NB4 (cell line): Measurements from ENCODE around the gene ARHGEF17.

Experiments
- CTCF ChIP-seq: IDR thresholded peaks from one replicate; pipeline ENCODE4 v1.5.1; 2012; ENCODE audit warnings: low read depth, low read length
- MYC ChIP-seq: IDR thresholded peaks from 2 replicates; pipeline ENCODE4 v1.6.1; 2011; ENCODE audit warnings: low read depth, low read length
- POLR2A ChIP-seq: IDR thresholded peaks from 2 replicates; pipeline ENCODE4 v1.6.1; 2011; ENCODE audit warnings: mild to moderate bottlenecking; ENCODE audit not compliant: insufficient read length; ENCODE audit errors: extremely low read depth
- TF ChIP-seq, protein P1 (sequence below): IDR thresholded peaks from 2 replicates; pipeline ENCODE4 v1.6.1; 2011; ENCODE audit warnings: low read depth, low read length

DNA sequence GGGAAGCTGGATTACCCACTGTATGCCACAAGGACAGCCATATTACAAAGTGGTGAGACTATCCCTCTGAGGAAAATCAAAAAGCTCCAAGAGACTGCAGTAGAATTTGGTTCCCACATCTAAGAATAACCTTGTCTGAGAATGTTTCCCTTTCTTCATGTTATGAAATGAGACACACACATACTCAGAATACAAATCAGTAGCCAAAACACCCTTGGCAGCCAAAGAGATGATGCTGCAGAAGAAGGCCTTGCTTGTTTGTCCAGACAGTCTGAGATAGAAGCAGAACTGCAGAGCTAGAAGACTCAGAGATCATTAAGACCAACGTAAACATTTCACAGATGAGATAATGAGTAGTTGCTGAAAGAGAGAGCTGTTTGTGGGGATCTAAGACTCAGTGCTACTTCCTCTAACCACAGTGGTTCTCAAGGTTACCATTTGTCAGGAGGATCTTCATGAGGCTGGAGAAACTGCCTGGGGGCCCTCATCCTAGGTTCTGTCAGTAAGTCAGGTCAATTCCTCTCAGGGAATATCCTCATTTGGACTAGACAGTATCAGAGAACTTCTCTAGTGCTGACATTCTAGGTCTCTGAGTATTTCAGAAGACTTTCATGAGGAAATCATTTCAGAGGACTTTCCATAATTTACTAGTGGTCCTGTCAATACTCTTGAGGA lies 107.0 kb downstream of the ARHGEF17 start:
- TF ChIP-seq CTCF (no peak), POLR2A (no peak), MYC (no peak)
- TF ChIP-seq, protein P1, sequence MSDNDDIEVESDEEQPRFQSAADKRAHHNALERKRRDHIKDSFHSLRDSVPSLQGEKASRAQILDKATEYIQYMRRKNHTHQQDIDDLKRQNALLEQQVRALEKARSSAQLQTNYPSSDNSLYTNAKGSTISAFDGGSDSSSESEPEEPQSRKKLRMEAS = no peak
